Chondrocyte (in vitro differentiated cells): Measurements from ENCODE around the gene CD320. TPM values are rescaled to one million over a fixed set of nuclear protein-coding genes. Genes with fewer than 3 reads are reported as not detected.

Source experiments
- DNase-seq: peaks from one replicate; pipeline ENCODE4 v3.0.0; 2021; ENCODE audit warnings: mixed read lengths, low spot score
- H3K27ac Mint-ChIP-seq: one replicate; pipeline ENCODE4 v1.8.0; 2021; ENCODE audit warnings: mild to moderate bottlenecking, moderate library complexity, mixed read lengths; ENCODE audit not compliant: unreplicated experiment
- H3K27me3 Mint-ChIP-seq: 2 replicates; pipeline ENCODE4 v1.8.0; 2021; ENCODE audit warnings: low read depth, mixed read lengths
- H3K36me3 Mint-ChIP-seq: 2 replicates; pipeline ENCODE4 v1.8.0; 2021; ENCODE audit warnings: low read depth, mixed read lengths
- H3K4me1 Mint-ChIP-seq: 2 replicates; pipeline ENCODE4 v1.8.0; 2021; ENCODE audit warnings: low read depth, mild to moderate bottlenecking, mixed read lengths
- H3K4me3 Mint-ChIP-seq: one replicate; pipeline ENCODE4 v1.8.0; 2021; ENCODE audit warnings: mild to moderate bottlenecking, moderate library complexity, mixed read lengths; ENCODE audit not compliant: unreplicated experiment
- H3K9me3 Mint-ChIP-seq: 2 replicates; pipeline ENCODE4 v1.8.0; 2021; ENCODE audit warnings: low read depth, mixed read lengths
- total RNA-seq: library from RNA; stranded (reverse); gene quantifications from 3 replicates; pipeline ENCODE4 v1.2.1, GENCODE V29; 2021
- TF ChIP-seq, protein P1 (sequence below): fragments of 200-600 bp; sonication (generic); IDR thresholded peaks from 2 replicates; pipeline ENCODE4 v1.5.0; 2021; ENCODE audit warnings: antibody characterized with exemption, mild to moderate bottlenecking, moderate library complexity

CD320 gene
- total RNA-seq, 1 donor from 2014 or later = 44.0 TPM

DNA sequence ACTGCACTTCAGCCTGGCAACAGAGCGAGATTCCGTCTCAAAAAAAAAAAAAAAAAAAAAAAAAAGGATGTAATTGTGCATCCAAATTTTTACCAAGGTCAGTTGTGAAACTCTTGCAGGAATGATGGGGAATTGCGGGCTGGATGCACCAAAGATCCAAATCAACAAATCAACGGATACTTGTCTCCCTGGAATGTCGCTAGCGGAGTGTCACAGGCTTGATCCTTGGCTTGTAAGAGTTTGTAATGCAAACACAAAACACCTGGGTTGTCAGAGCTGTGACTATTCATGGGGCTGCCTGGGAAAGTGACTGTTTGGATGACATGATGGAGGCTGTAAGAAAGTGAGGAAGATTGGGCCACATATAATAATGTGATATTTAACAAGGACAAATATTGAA, 30.7 kb upstream of the CD320 start:
- TF ChIP-seq, protein P1, sequence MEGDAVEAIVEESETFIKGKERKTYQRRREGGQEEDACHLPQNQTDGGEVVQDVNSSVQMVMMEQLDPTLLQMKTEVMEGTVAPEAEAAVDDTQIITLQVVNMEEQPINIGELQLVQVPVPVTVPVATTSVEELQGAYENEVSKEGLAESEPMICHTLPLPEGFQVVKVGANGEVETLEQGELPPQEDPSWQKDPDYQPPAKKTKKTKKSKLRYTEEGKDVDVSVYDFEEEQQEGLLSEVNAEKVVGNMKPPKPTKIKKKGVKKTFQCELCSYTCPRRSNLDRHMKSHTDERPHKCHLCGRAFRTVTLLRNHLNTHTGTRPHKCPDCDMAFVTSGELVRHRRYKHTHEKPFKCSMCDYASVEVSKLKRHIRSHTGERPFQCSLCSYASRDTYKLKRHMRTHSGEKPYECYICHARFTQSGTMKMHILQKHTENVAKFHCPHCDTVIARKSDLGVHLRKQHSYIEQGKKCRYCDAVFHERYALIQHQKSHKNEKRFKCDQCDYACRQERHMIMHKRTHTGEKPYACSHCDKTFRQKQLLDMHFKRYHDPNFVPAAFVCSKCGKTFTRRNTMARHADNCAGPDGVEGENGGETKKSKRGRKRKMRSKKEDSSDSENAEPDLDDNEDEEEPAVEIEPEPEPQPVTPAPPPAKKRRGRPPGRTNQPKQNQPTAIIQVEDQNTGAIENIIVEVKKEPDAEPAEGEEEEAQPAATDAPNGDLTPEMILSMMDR = no peak
- H3K36me3 Mint-ChIP-seq = no peaks in the 10 kb centered on the region
- no peaks in the 10 kb centered on the region for H3K9me3 Mint-ChIP-seq
- no peak overlapping the region for H3K27ac Mint-ChIP-seq
- H3K4me3 Mint-ChIP-seq = no peak overlapping the region
- peaks cover 32% of the 10 kb centered on the region for H3K27me3 Mint-ChIP-seq
- H3K4me1 Mint-ChIP-seq = peaks cover 11% of the 10 kb centered on the region
- no peak for DNase-seq

DNA sequence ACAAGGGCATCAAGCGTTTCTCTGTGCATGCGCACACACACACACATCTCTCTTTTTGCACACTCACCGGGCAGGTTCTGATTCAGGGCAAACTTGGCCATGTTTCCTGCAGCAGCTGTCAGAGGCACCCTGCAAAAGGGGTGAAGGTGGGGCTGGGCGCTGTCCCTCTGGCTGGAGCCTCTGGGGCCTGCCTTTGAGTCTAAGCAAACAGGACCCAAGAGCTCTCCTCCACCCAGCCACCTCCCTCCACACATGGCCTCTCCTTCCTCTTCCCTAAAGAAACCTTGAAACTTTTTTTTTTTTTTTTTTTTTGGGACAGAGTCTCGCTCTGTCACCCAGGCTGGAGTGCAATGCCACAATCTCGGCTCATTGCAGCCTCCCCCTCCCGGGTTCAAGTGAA, 29.6 kb upstream of the CD320 start:
- Mint-ChIP-seq H3K27me3 (peaks cover 30% of the 10 kb centered on the region), H3K27ac (no peak overlapping the region), H3K9me3 (no peaks in the 10 kb centered on the region), H3K4me3 (no peak overlapping the region), H3K4me1 (peaks cover 8% of the 10 kb centered on the region), H3K36me3 (no peaks in the 10 kb centered on the region)
- TF ChIP-seq, protein P1 = no peak
- DNase-seq = no peak

DNA sequence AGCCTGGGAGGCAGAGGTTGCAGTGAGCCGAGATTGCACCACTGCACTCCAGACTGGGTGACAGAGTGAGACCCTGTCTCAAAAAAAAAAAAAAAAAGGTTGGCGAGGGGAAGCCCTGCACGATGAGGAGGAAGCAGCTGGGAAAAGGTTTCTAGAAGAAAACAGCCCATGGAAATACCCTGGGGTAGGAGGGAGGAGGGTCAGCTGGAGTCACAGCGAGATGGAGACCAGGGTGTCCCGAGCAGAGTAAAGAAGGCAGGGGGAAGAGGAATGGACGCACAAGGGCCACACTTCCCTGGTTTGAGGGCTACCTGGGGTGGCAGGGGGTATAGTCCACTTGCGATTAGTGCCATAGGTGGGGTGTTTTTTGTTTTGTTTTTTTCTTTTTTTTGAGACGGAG, 28.5 kb upstream of the CD320 start:
- TF ChIP-seq, protein P1 = no peak
- Mint-ChIP-seq H3K36me3 (no peaks in the 10 kb centered on the region), H3K4me3 (no peak overlapping the region), H3K4me1 (peaks cover 8% of the 10 kb centered on the region), H3K27me3 (peaks cover 29% of the 10 kb centered on the region), H3K9me3 (no peaks in the 10 kb centered on the region), H3K27ac (no peak overlapping the region)
- DNase-seq = no peak

DNA sequence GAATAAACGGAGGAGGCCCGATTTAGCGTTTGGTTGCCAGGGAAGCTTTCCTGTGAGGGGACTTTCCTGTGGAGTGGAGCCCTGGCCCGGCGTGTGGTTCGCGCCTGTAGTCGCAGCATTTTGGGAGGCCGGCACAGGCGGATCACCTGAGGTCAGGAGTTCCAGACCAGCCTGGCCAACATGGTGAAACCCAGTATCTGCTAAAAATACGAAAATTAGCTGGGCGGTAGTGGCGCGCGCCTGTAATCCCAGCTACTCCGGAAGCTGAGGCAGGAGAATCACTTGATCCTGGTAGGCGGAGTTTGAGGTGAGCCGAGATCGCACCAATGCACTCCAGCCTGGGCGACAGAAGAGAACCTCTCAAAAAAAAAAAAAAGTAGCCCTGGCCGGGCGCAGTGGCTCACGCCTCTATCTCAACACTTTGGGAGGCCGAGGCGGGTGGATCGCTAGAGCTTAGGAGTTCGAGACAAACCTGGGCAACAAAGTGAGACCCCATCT, 28.0 kb upstream of the CD320 start:
- no peak for DNase-seq
- no peaks in the 10 kb centered on the region for H3K9me3 Mint-ChIP-seq
- H3K27ac Mint-ChIP-seq = no peak overlapping the region
- no peak overlapping the region for H3K4me3 Mint-ChIP-seq
- peaks cover 29% of the 10 kb centered on the region for H3K27me3 Mint-ChIP-seq
- TF ChIP-seq, protein P1 = no peak
- no peaks in the 10 kb centered on the region for H3K36me3 Mint-ChIP-seq
- peaks cover 8% of the 10 kb centered on the region for H3K4me1 Mint-ChIP-seq

DNA sequence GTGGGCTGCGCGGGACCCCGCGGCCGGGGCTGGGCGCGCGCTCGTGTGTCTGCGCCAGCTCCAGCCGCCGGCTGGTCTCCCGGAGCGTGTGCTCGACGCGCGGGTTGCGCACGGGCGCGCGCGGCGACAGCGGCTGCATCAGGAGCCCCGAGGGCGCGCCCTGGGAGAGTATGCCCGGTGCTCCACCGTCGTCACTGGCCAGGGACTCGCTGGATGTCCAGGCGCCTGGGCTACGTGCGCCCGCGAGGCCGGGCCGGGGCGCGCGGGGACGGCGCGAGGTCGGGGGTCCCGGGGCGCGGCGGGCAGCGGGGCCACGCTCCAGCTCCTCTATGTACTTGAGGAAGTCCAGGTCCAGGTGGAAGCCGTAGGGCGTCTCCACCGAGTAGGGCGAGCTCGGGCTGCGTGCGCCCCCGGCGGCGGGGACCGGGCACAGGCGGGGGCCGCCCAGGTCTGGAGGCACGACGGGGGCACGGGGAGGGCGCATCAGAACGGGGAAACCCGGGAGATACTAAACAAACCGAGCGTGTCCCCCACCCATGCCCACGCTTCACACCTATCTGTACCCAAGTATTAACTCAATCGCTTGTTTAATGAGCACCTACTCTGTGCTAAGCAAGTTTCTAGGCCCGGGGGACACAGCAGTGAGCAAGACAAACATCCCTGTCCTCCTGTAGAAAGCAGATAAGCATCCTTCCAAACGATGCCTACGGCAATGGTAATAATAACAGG, 27.3 kb upstream of the CD320 start:
- Mint-ChIP-seq H3K4me1 (peaks cover 5% of the 10 kb centered on the region), H3K36me3 (no peaks in the 10 kb centered on the region), H3K4me3 (no peak overlapping the region), H3K9me3 (no peaks in the 10 kb centered on the region), H3K27ac (no peak overlapping the region), H3K27me3 (peaks cover 26% of the 10 kb centered on the region)
- TF ChIP-seq, protein P1 = peak; percentile 43
- no peak for DNase-seq
